ENCODE results near the gene TRMO.

Gene TRMO

GRCh38 chr9:97854696-97855485 lies 67.4 kb downstream of the TRMO start:
- TF ChIP-seq, protein P1, sequence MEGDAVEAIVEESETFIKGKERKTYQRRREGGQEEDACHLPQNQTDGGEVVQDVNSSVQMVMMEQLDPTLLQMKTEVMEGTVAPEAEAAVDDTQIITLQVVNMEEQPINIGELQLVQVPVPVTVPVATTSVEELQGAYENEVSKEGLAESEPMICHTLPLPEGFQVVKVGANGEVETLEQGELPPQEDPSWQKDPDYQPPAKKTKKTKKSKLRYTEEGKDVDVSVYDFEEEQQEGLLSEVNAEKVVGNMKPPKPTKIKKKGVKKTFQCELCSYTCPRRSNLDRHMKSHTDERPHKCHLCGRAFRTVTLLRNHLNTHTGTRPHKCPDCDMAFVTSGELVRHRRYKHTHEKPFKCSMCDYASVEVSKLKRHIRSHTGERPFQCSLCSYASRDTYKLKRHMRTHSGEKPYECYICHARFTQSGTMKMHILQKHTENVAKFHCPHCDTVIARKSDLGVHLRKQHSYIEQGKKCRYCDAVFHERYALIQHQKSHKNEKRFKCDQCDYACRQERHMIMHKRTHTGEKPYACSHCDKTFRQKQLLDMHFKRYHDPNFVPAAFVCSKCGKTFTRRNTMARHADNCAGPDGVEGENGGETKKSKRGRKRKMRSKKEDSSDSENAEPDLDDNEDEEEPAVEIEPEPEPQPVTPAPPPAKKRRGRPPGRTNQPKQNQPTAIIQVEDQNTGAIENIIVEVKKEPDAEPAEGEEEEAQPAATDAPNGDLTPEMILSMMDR (IDR thresholded peaks at IDR 0.05; ENCODE audit: low read depth, low read length), result no peak
- no peak for DNase-seq (ENCODE audit: extremely low read depth, low read depth)

Measured in AG09319 (cell line).